ENCODE results near the gene PLEKHA7. TPM values are rescaled to one million over a fixed set of nuclear protein-coding genes. Genes with fewer than 3 reads are reported as not detected.

PLEKHA7 gene
- total RNA-seq, 4 donors from 2014 or later = 24.1 to 49.3 (median 28.8) TPM

DNA sequence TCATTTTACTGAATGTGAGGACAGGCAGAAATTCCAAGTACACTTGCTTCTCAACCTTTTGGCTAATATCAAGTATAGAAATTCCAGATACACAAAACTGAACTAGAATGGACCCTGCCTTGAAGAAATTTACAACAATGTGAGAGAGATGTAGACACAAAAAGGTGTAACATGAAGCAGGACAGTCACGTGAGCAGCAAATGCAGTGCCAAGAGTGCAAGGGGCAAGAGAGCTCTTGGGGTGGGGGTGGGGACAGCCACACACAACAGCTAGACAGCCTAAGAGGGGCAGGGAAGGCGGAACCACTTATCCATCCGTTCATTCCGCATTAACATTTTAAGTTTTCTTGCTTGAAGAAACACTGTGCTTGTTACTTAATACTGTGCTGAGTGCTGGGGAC is 28.9 kb downstream of the PLEKHA7 start:
- ATAC-seq (ENCODE audit: low FRiP score) = no peak
- no peak for DNase-seq (ENCODE audit: low spot score)
- TF ChIP-seq, protein P1, sequence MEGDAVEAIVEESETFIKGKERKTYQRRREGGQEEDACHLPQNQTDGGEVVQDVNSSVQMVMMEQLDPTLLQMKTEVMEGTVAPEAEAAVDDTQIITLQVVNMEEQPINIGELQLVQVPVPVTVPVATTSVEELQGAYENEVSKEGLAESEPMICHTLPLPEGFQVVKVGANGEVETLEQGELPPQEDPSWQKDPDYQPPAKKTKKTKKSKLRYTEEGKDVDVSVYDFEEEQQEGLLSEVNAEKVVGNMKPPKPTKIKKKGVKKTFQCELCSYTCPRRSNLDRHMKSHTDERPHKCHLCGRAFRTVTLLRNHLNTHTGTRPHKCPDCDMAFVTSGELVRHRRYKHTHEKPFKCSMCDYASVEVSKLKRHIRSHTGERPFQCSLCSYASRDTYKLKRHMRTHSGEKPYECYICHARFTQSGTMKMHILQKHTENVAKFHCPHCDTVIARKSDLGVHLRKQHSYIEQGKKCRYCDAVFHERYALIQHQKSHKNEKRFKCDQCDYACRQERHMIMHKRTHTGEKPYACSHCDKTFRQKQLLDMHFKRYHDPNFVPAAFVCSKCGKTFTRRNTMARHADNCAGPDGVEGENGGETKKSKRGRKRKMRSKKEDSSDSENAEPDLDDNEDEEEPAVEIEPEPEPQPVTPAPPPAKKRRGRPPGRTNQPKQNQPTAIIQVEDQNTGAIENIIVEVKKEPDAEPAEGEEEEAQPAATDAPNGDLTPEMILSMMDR (IDR thresholded peaks at IDR 0.05) = no peak

DNA sequence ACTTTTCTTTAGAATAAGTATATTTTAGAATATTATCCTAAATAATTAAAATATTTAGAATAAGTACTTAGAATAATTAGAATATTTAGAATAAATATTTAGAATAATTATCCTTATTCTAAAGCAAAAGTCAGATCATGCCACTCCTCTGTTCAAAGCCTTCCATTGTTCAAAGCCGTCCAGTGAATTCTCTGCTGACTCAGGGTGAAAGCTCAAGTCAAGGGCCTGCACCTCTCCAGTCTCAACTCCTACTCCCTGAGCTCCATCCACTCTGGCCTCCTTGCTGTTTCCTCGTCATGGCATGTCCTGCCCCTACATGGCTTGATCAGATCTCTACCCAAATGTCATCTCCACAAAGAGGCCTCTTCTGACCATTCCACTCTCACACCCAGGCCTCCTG is 30.0 kb downstream of the PLEKHA7 start:
- no peak for ATAC-seq (ENCODE audit: low FRiP score)
- TF ChIP-seq, protein P1 (IDR thresholded peaks at IDR 0.05) = no peak
- no peak for DNase-seq (ENCODE audit: low spot score)

DNA sequence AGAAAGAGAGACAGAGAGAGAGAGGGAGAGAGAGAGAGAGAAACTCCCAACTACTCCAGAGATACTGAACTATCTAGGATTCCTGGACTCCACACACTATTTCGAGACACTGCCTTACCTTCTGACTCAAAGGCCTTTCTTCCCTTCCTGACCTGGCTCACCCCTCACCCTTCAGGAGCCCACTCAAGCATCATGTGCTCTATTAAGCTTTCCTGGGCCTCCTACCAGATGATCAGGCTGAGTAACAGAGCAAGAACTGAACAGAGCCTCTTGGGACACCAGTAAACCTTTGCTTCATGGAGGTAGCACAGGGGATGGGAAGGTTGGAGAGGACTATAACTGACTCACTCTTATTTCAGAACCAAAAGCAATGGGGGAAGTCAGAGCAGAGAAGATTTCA is 31.4 kb downstream of the PLEKHA7 start:
- no peak for ATAC-seq (ENCODE audit: low FRiP score)
- TF ChIP-seq, protein P1 (IDR thresholded peaks at IDR 0.05) = no peak
- DNase-seq (ENCODE audit: low spot score) = no peak

DNA sequence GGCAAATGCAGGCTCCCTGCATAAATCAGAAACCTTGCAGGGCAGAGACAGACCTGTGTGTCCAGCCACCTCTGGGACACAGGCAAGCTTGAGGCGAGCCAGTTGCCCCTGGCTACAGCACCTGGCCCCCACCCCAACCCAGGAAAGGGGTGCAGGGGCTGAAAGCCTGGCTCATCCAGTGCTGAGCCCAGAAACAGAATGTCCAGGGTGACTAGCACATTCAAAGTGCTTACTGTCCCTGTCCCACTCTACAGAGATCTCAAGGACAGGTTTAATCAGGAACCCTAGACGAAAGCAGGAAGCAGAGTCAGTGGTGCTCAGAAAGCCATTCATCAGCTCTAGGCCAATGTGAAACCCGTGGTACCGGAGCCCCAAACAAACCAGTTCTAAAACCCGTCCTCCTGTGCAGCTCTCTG is 31.9 kb downstream of the PLEKHA7 start:
- no peak for ATAC-seq (ENCODE audit: low FRiP score)
- no peak for DNase-seq (ENCODE audit: low spot score)
- TF ChIP-seq, protein P1 (IDR thresholded peaks at IDR 0.05) = no peak

DNA sequence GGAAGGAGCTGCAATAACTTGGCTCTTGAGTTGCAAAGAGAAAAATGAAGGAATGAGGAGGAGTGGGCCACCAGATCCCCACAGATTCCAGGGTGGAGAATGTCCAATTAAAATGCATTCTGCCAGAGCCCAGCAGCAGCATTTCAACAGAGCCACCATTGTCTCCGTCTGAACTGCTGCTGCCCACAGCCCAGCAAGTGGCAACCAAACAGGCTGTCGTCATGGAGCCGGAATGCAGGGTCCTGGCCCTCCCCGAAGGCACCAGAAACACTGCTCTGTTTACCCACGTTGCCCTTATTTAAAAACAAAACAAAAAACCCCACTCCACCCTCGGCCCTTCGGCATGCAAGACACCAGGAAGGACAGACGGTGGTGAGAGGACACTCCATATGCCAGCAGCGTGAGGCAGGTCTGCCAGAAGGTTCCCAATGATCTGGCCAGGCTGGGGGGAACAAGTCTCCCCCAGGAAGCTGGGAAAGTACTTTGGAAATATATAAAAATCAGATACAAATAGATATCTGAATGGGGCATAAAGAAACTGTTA is 32.5 kb downstream of the PLEKHA7 start:
- TF ChIP-seq, protein P1 (IDR thresholded peaks at IDR 0.05) = no peak
- ATAC-seq (ENCODE audit: low FRiP score) = no peak
- DNase-seq (ENCODE audit: low spot score) = no peak

DNA sequence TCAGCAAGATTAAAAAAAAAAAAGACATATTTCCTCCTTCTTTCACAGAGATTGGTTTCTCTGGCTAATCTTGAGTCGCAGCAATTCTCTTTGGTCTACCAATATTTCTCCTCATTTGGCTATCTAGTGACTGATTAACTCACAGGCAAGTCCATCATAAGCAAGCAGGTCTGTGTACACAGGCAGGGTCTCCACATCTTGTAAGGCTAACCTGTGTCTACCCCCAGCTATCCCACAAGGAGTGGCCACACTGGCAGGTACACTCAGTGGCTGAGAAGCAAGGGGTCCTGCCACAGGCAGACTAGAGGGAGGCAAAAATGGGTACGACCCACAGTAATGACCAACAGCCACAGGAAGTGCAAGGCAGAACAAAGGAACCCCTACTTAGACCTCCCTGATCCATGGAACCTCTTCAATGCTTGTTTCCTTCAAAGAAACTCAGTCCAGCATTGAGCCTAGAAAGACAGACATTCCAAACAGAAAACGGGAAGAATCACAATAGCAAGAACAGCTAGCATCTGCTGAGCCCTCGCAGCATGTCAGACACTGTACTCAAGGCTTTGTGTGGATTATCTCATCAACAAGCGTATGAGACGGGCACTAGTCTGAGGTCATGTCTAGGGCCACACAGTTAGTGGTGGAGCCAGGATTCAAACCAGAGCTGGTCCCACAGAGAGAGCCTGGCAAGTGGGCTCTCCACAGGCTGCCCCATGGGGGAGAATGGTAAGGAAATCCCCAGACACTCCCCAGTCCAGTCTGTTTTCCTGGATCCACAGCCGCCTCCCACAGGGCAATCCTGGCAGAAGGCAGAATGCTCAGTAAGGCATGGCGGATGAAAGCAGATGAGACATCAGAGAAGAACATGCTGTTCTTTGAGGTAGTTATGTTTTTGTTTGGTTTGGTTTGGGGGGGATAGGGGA is 34.3 kb downstream of the PLEKHA7 start:
- DNase-seq (ENCODE audit: low spot score) (no peak), ATAC-seq (ENCODE audit: low FRiP score) (no peak)
- TF ChIP-seq, protein P1 (IDR thresholded peaks at IDR 0.05) = no peak

DNA sequence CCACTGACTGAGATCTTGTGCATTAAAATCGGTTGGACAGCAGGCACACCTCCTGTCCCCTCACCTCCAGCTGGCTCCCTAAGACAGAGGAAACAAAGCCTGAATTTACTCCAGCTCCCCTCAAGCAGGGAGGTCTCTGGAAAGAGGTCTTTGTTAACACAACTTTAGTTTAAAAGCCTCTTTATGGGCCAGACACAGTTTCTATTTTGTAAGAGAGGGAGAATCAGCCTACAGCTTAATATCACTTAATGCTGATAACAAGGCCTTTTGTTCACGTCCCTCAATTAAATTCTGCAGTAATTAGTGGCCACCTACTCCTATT is 36.3 kb downstream of the PLEKHA7 start:
- DNase-seq (ENCODE audit: low spot score) (no peak), ATAC-seq (ENCODE audit: low FRiP score) (no peak)
- TF ChIP-seq, protein P1 (IDR thresholded peaks at IDR 0.05) = no peak

Data from omental fat pad (tissue), 4 donors.